ENCODE data around the gene TBX3.

Gene TBX3

DNA sequence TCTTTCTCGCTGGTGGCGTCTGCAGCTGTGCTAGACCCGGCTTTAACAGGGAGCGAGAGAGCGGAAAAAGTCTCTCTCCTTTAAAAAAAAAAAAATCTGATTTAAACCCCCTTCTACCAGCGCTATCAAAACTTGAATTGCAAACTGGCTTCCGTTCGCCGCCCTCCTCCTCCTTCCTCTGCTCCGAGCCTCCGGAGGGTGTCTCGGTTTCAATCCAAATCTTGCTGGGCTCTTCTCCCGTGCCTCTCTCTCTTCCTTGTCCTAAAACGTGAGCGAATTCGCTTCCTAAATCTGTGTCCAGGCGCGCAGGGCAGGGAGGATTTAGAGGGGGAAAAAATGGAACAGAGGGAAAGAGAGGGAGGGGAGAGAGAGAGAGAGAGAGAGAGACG lies 272 bp downstream of the TBX3 start:
- in situ Hi-C loops (cut with MboI; ENCODE audit: low sequenced_read_pairs): no loop called here

DNA sequence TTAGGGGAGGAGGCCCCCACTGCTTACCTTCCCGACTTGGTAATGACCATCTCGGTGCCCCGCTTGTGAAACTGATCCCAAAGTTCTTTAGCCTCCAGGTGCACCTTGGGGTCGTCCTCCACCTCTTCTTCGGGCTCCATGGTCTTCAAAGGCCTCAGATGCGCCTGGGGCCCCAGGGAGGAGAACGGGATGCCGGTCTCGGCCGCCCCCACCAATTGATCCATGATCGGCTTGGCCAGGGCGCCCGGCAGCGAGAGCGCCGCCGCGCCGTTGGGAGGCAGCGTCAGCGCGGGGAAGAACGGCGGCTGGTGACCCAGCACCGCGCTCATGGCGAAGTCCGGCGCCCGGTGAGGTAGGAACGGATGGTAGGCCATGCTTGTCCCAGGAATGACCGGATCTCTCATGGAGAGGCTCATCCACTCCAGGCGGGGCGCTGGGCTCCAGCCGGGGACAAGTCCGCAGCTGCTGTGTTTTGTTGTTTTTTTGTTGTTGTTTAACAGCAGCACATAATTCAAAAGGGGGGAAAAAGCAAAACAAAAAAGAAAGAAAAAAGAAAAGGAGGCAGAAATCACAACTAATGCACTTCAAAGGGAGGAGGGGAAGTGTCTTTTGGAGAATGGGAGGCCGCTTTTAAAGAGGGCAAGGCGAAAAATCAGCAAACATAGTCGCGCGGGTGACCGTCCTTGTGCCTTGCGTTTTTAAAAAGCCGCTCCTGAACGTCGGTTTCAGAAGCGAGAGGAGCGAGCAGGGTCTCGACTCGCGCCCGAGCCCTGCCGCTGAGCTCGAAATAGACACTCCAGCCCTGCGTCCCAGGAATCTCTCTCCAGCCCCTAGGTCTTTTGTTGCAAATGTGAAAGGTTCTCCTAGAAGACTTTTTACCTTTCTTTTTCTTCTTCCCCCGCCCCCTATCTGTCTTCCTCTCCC lies 928 bp downstream of the TBX3 start:
- in situ Hi-C loops (cut with MboI; ENCODE audit: low sequenced_read_pairs): no loop called here

DNA sequence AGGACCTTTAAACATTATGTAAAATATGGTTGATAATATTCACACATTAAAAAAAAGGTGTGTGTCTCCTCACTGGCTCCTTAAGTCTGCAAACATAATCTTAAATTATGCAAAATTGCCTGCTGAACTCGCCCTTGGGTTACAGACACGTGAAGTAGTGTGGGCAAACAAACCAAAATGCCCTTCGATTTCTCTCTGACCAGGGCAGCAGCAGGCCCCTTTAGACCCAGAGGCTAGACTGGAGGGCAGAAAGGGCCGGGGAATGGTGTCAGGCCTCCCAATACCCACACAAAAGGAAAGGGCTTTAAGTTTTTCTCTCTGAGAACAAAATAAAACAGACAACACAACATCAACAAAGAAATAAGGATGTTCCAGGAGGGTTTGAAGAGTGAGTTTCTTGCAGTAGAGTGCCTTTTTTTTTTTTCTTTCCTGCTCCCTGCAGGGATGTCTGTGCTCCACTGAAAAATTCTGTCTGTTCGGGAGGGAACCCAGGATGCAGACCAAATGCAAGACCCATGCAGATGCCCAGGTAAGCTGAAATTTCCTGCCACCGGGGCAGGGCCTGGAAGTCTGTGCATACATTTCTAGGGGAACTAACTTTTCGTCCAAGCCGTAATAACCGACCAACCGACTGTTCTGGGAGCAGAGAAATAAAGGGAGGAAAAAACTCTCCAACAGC lies 1.7 kb downstream of the TBX3 start:
- in situ Hi-C loops (cut with MboI; ENCODE audit: low sequenced_read_pairs): no loop called here

DNA sequence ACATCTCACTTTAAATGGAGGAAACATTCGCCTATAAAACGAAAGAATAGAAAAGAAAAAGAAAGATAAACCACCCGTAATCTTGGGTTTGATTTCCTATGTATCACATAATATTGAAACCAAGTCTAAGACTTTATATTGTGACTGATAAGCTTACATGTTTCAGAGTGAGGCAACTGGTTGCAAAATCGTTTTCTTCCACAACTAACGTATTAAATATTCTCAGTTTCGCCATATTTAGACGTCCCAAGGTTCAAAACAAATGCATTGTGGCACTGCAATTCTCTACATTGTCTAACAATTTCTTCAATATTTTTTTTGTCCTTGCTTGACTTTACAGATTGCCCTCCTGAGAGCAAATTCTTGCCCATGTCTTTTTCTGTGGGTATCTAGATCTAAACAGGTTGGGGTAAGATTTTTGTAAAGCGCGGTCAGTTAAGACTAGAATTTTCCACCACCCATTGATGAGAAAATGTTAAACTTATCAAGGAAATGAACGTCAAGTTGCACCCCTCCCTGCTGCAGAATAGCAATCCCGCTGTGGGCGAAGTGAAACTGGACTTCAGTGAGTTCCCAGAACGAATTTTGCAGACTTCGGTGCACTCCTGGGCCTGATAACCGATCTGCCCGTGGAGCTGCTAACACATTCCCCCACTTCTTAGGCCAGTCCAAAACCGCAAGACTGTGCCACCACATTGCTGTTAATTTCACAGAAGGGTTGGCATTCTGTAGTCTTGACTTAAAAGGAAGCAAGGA lies 2.7 kb downstream of the TBX3 start:
- in situ Hi-C loops (cut with MboI; ENCODE audit: low sequenced_read_pairs): no loop called here

DNA sequence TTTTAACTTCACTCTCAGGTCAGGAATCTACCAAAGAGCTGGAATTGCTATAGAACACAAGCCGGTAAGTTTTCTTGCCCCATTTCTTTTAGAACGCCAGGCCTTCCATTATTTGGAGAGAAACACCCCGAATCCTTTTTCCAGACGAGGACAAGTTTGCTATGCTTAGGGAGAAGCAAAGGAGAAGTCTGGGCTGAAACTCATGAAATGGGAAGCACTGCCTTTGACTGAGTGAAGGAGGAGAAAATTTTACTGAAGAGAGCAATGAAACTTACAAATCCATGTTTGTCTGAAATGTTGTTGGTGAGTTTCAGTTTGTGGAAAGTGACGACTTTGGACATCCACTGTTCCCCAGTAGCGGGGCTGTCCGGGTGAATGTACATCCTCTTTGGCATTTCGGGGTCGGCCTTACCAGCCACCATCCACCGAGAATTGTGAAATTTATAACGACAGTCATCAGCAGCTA lies 3.3 kb downstream of the TBX3 start:
- in situ Hi-C loops (cut with MboI; ENCODE audit: low sequenced_read_pairs): no loop called here

DNA sequence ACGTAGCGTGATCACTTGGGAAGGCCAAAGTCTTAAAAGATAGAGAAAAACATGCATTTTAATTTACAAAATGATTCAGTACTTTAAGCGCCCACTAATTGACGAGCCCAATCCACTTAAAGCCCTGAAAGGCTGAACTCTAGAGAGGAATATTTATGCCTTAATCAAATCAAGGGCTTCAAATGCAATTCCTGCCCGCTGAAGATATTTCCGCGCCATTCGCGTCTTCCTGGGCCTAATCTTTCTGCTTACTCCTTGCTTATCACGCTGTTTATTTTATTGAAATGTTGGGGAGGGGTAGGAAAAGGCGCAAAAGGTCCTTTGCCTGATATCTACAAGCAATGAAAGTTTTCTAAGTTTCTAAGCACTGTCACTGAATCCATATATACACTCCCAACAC lies 4.0 kb downstream of the TBX3 start:
- in situ Hi-C loops (cut with MboI; ENCODE audit: low sequenced_read_pairs): no loop called here

DNA sequence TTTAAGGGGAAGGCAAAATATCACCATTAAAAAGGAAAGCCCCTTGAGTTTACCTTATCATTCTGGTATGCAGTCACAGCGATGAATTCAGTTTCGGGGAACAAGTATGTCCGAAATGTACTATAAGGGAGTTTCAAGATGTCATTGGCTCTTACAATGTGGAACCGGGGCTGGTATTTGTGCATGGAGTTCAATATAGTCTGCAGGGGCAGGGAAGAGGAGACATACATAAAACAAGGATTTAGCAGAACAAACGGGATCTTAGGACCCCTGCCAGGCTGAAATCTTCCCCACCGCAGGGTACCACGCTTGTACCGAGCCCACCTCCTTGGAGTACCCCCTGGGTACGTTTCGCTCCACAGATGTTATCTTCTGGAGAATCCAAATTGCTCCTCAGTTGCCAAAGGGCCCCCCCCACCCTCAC lies 4.5 kb downstream of the TBX3 start:
- in situ Hi-C loops (cut with MboI; ENCODE audit: low sequenced_read_pairs): no loop called here

DNA sequence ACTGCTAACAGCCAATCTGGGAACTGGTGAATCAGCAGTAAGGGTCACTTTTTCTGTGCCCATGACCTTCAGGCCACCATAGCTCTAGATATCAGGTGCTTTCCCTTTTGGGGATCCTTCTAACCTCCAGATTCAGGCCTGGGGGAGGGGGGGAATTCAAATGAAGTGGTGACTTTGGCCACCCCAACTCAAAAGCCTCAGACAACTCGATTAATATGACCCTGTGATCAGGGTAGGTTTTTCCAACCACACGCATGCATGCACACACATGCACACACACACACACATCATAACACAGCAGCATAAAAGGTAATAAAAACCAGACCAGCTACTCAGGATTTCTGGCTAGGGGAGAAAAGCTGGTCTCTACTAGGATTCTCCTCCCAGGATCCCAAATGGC lies 5.3 kb downstream of the TBX3 start:
- in situ Hi-C loops (cut with MboI; ENCODE audit: low sequenced_read_pairs): no loop called here

DNA sequence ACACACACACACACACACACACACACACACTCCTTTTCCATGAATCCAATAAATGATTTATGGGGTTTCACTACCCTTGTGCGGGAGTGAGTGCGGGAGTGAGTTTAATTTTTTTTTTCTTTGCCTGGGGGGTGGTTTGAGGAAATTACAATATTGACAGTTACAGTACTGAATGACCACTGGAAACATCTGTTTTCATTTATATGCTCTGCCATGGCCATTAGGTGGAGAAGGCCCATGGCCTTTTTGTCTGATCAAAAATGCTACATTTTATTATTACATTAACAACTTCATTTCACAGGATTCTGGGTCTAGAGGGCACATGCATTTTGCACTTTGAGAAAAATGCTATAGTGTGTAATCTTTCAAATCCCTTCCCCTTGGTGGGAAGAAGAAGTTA lies 5.9 kb downstream of the TBX3 start:
- in situ Hi-C loops (cut with MboI; ENCODE audit: low sequenced_read_pairs): no loop called here

DNA sequence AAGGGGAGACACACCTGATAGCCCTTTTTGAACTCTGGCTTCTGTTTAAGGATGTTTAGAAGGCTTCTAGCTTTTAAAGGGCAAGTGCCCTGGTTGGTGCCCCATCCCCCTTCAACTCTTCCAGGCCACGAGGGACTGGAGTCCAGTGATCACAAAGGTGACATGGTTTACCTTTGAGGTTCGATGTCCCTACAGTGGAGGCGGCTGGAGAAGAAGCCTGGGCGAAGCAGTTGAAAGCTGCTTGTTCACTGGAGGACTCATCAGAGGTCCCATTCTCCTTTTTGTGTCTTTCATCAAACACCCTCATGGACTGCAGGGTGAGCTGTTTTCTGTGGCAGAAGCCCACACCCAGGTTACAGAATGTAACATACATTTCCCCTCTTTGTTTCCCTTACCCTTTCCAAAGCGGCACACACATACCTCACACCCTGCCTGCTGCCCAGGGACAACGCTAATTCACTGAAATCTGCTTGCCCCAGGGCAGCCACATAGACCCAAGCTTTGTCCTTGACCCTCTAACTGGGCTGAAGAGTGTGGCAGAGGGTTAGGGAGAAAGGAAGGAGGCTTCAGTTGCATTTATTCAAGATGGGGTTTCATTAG lies 7.7 kb downstream of the TBX3 start:
- in situ Hi-C loops (cut with MboI; ENCODE audit: low sequenced_read_pairs): no loop called here

DNA sequence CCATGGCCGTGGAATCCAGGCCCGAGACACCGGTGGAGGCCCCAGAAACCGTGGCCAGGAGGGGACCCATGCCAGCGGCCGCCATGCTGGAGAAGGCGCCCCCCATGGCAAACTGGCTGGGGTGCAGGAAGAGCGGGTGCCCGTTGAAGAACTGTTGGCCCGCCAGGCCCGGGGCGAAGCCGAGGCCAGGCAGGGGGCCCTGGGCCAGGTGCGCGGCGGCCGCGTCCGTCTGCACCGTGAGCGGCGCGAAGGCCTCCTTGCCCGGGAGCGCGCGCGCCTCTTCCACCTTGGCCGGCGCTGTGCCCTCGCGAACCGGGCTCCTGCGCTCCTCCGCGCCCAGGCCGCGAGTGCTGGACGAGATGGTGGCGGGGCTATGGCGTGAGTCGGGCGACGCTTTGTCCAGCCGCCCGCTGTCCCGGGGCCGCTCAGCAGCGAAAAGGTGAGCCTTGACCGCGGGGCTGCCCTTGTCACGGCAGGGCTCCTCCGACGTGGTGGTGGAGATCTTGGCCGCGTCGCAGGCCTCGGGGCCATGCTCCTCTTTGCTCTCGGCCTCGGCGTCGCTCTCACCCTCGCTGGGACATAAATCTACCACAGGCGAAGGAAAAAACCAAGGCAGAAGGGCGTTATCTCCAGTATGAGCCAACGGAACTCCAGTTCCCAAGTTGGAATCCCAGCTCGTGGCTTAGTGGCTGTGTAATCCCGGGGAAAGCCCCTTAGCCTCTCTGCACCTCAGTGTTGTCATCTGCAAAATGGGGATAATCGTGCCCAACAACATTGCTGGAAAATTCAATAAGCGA lies 9.5 kb downstream of the TBX3 start:
- in situ Hi-C loops (cut with MboI; ENCODE audit: low sequenced_read_pairs): no loop called here

DNA sequence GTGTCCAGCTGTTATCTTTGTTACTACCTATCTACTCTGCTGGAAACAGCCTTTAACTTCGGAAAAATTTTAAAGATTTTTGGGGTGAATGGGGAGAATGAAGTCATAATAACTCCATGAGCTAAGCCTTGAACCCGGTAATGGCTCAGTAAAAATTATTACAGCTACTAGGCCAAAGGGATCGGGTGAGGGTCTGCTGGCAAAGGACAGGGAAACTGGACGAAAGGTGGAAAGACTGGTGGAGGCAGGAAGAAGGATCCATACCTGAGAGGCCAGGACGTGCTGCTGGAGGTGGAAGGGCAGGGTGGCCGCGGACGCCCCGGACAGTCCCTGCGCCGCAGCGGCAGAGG lies 10.1 kb downstream of the TBX3 start:
- in situ Hi-C loops (cut with MboI; ENCODE audit: low sequenced_read_pairs): no loop called here

DNA sequence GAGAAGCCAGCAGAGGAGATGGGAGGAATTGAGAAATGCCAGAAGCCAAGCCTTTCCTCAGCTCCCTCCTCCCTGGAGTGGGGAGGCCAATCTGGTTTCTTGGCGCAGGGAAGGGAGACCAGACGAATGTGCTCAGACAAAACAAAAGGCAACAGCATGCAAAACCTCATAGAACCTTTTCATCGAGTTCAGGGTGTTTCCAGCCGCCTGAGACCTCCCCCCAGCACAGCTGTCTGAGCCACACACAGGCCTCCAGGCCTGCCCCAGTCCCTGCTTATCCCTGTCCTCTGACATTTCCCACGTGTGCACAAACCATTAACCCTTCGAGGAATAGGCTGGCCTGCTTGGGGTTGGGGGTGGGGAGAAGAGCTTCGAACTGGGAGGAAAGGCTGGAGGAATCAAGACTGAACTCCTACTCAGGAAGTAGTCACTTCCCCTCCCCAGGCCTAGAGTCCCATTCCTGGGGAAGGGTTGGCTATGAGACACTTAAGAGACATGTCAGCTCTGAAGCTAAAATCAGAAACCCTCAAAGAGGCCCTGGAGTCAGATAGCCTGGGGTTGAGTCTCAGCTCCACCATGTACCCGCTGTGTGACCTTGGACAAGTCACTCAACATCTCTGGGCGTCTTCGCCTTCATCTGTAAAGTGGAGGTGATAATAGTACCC lies 10.7 kb downstream of the TBX3 start:
- in situ Hi-C loops (cut with MboI; ENCODE audit: low sequenced_read_pairs): no loop called here

DNA sequence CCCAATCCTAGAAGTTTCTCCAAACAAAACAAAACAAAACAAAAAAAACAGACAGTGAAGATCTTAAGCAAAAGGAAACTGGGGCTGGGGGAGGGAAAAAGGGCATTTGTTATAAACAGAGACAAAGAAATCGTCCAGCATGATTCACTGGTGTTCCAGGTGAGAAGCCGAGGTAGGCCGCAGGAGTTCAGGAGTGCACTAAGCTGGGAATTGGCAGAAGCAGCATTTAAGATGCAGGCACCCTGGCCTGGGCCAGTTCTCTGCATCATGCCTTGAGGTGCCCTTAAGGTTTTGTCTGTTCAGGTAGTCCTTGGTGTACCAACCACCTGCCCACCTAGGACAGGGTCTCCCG lies 11.2 kb downstream of the TBX3 start:
- in situ Hi-C loops (cut with MboI; ENCODE audit: low sequenced_read_pairs): no loop called here

DNA sequence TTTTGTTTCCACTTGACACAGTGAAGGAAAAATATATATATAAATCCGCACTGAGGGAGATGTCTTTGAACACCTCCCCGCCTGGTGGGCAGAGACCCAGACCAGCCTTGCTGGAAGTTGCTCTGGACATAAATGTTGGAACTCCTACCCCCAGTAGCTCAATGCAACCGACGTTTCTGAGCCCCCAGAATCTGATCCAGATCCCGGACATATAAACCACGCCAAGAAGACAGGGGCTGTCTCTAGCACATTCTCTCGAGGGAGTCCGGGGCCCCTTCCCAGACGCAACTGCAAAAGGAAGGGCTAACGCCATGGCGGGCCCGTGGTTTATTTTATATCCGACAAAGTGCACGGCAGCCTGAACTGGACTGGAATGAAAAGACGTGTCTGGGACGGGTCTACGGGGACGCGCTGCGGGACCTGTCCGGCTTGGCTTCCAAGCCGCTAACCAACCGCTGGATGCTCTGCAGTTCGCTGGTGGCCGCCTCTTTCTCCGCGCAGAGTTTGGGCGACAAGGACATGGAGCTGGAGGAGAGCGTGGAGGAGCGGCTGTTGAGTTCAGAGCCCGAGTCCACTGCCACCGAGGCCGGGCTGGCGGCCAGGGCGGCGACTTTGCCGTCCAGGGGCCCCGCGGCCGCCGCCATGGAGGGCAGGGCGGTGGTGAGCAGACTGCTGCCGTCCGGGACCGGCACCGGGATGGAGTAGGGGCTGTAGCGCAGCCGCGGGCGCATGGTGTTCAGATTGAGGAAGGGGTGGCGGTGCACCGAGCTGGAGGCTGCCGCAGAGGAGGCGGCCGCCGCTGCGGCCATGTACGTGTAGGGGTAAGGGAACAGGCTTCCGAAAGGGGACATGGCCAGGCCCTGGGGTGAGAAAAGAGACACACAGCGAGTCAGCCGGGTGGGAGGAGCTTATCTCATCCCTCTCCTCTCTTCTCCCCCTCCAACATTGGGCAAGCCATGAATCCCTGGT lies 12.2 kb downstream of the TBX3 start:
- in situ Hi-C loops (cut with MboI; ENCODE audit: low sequenced_read_pairs): no loop called here

DNA sequence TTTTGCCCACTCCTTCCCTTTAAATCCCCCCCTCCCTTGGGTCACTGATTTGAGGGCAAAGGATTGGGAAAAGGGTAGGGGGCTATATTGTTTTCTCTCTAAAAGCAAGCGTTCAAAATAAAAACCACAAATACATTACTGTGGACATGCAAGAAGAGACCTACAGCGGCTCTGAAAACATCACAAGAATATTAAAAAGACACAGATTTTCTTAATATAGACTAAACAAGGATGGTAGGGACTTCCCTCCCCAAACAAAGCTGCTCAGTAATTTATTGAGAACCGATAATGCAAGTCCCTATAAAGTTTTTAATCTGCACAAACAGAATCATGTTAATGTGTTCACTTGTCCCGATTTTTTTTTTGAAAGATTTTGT lies 12.9 kb downstream of the TBX3 start:
- in situ Hi-C loops (cut with MboI; ENCODE audit: low sequenced_read_pairs): no loop called here

DNA sequence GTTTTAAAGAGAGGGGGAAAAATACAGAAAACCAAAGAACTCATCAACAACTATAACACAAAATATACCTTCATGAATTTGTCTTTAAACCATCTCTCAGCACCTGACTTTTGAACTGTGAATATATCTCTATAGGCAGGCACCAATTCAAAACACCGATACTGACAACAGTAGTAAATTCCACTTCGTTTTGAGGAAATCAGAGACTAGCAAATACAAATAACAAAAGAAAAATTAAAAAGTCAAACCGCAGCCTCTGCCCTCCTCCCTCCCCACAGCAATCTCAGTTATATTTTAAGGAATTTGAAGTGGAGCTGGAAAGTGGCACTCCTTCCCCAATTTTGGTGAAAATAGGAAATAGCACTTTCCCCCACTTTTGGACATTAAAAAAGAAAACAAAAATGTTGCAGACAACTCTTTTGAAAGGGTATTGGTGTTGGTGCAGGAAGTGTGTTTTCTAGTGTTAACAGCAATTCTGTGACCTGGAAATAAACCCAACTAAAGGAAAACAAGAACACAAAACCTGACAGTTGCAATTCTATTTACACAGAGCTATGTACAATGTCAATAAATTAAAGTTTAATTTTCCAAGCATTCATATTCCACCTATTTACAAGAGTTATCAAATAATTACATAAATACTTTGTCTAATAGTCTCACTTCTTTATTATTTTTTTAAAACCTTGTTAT lies 13.5 kb downstream of the TBX3 start:
- in situ Hi-C loops (cut with MboI; ENCODE audit: low sequenced_read_pairs): no loop called here
